Mucosa of stomach (tissue), 1 donor: ENCODE data around the gene VIP.

Experiments
- H3K27me3 ChIP-seq: one replicate; pipeline ENCODE4 v1.7.0; 2013; ENCODE audit warnings: mild to moderate bottlenecking, low read length; ENCODE audit not compliant: control insufficient read depth, insufficient read depth
- H3K36me3 ChIP-seq: one replicate; pipeline ENCODE4 v1.7.0; 2013; ENCODE audit warnings: low read length; ENCODE audit not compliant: control insufficient read depth, insufficient read depth
- H3K4me1 ChIP-seq: one replicate; pipeline ENCODE4 v1.7.0; 2013; ENCODE audit warnings: mild to moderate bottlenecking, low read length; ENCODE audit not compliant: control insufficient read depth, insufficient read depth
- H3K4me3 ChIP-seq: one replicate; pipeline ENCODE4 v1.7.0; 2013; ENCODE audit warnings: low read length
- H3K9ac ChIP-seq: one replicate; pipeline ENCODE4 v1.7.0; 2013; ENCODE audit warnings: mild to moderate bottlenecking, low read length, moderate library complexity
- H3K9me3 ChIP-seq: one replicate; pipeline ENCODE4 v1.7.0; 2013; ENCODE audit warnings: mild to moderate bottlenecking, low read length, moderate library complexity; ENCODE audit not compliant: control insufficient read depth
- donor health status: Pancreatic carcinoma.

The VIP gene

DNA sequence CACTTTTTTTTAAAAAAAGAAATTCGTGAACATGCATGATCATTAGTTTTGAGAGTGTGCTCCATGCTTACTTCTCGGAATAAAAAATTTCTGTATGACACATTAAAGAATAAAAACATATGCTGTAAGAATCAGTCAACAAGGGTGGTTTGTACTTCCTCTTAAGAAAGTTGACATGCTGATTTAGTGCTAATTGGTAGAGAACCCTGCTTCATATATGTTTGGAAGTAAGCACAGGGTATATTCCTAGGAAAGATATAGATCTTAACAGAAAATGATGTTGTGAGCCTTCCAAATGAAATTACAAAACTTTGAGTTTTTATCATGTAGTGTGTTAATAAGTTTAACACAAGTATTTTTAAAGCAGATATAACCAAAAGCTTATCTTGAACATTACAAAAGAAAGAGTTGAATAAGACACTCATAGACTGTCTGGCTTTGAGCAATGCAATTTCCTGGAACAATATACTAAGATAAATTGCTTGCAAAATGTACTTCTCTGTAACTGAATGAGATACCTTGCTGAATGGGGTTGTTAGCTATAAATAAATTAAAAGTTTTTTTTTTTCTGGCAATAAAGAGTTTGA is 13.8 kb upstream of the VIP start:
- Histone ChIP-seq H3K9ac (no peak overlapping the region), H3K36me3 (no peaks in the 10 kb centered on the region), H3K9me3 (no peaks in the 10 kb centered on the region), H3K4me1 (no peaks in the 10 kb centered on the region), H3K4me3 (no peak overlapping the region), H3K27me3 (no peaks in the 10 kb centered on the region)

DNA sequence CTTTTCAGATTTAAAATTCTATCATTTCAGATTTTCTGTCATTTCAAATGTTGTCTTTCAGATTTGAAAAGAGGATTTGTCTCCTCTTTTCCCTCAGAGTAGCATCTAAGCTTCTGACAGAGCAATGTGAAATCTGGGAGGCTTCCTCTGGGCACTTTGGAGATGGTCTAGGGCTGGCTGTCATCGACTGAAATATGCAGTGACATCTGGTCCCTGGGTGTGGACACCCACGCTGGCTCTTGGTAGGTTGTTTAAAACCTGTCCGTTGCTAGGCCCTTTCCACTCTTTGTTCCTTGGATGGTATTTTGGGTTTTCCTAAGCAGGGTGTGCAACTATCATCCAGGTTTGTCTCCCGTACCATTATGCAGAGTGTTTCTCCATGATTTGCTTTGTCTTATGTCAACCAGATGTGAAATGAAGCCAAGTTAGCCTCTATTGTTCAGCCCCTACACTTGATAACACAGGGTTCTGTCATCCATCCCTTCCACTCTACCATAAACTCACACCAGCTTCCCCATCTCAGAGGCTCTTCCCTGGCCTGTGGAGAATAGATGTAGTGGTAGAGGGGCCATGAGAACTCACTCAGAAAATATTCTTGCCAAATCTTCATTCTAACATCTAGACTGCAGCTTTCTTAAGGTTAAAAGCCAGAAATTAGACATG is 5.0 kb upstream of the VIP start:
- no peaks in the 10 kb centered on the region for H3K4me1 ChIP-seq
- no peaks in the 10 kb centered on the region for H3K9me3 ChIP-seq
- H3K36me3 ChIP-seq = no peaks in the 10 kb centered on the region
- no peak overlapping the region for H3K9ac ChIP-seq
- H3K27me3 ChIP-seq = no peaks in the 10 kb centered on the region
- H3K4me3 ChIP-seq = no peak overlapping the region

- H3K36me3 ChIP-seq = no peaks in the 10 kb centered on the region
- no peak overlapping the region for H3K4me3 ChIP-seq
- no peaks in the 10 kb centered on the region for H3K9me3 ChIP-seq
- H3K9ac ChIP-seq = no peak overlapping the region
- no peaks in the 10 kb centered on the region for H3K4me1 ChIP-seq
- H3K27me3 ChIP-seq = no peaks in the 10 kb centered on the region
These were observed 4.4 kb upstream of the VIP start for GRCh38 chr6:152746172-152746553.

GRCh38 chr6:152748843-152749242 is 1.8 kb upstream of the VIP start:
- no peaks in the 10 kb centered on the region for H3K27me3 ChIP-seq
- H3K36me3 ChIP-seq = no peaks in the 10 kb centered on the region
- H3K4me3 ChIP-seq = no peak overlapping the region
- H3K9ac ChIP-seq = no peak overlapping the region
- no peaks in the 10 kb centered on the region for H3K4me1 ChIP-seq
- H3K9me3 ChIP-seq = no peaks in the 10 kb centered on the region

DNA sequence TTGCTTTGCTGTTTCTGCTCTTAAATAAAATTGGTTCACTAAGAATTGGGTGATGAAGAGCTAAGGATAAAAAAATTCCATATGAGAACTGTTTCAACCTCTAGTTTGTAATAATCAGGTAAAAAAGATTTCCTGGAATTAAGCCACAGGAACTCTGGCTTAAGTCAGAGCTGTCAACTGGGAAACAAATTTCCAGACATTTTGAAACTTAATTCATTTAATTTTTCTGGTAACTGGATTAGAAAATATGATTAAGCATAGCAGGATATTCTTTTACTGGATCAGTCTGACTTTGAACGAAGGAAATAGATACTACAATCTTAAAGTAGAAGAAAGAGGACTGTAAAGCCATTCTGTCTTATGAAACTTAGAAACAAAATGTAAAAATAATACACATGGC is 1.3 kb upstream of the VIP start:
- Histone ChIP-seq H3K36me3 (no peaks in the 10 kb centered on the region), H3K9me3 (no peaks in the 10 kb centered on the region), H3K4me1 (no peaks in the 10 kb centered on the region), H3K9ac (no peak overlapping the region), H3K4me3 (no peak overlapping the region), H3K27me3 (no peaks in the 10 kb centered on the region)

- Histone ChIP-seq H3K4me3 (no peak overlapping the region), H3K4me1 (no peaks in the 10 kb centered on the region), H3K9me3 (no peaks in the 10 kb centered on the region), H3K36me3 (no peaks in the 10 kb centered on the region), H3K27me3 (no peaks in the 10 kb centered on the region), H3K9ac (no peak overlapping the region)
These were observed 14.7 kb downstream of the VIP start for GRCh38 chr6:152765331-152765730.

DNA sequence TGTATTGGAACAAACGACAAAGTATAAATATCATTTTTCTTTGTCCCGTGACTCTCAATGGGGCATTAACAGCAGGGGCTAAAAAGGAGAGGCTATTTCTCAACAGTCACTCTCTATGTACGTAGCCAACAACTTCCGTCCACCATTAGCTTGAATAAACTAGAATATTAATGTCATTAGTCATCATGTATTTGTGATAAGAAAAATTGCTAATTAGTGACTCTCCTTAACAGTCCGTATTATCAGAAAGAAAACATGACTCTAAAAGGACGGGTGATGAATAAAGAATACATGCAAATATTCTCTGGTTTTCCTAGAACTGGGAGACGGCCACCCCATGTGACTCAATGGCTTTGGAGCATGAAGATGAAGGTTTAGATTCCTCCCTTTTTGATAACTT is 18.6 kb downstream of the VIP start:
- H3K4me1 ChIP-seq = no peaks in the 10 kb centered on the region
- no peaks in the 10 kb centered on the region for H3K36me3 ChIP-seq
- H3K9ac ChIP-seq = no peak overlapping the region
- H3K9me3 ChIP-seq = no peaks in the 10 kb centered on the region
- H3K4me3 ChIP-seq = no peak overlapping the region
- H3K27me3 ChIP-seq = no peaks in the 10 kb centered on the region

- H3K9me3 ChIP-seq = no peaks in the 10 kb centered on the region
- no peaks in the 10 kb centered on the region for H3K36me3 ChIP-seq
- H3K27me3 ChIP-seq = no peaks in the 10 kb centered on the region
- H3K9ac ChIP-seq = no peak overlapping the region
- no peaks in the 10 kb centered on the region for H3K4me1 ChIP-seq
- no peak overlapping the region for H3K4me3 ChIP-seq
These were observed 19.4 kb downstream of the VIP start for GRCh38 chr6:152769993-152770392.

- H3K4me3 ChIP-seq = no peak overlapping the region
- H3K4me1 ChIP-seq = no peaks in the 10 kb centered on the region
- H3K9me3 ChIP-seq = no peaks in the 10 kb centered on the region
These were observed 20.6 kb downstream of the VIP start for GRCh38 chr6:152771061-152771687.

DNA sequence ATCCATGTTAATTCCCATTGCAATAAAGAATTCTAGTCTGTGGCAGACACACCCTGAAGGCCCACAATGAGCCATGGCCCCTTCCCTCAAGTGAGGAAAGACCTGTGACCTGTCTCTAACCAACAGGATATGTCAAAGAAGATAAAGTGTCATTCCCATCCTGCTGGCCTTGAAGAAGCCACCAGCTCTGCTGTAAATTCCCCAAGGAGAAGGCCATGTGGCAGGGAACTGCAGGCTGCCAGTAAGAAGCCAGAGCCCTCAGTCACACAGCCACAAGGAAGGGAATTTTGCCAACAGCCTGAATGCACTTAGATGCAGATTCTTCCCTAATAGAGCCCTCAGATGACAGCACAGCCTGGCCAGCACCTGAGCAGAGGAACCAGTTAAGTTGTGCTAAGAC is 24.8 kb downstream of the VIP start:
- Histone ChIP-seq H3K4me3 (no peak overlapping the region), H3K9ac (no peak overlapping the region), H3K27me3 (no peaks in the 10 kb centered on the region), H3K4me1 (no peaks in the 10 kb centered on the region), H3K36me3 (no peaks in the 10 kb centered on the region), H3K9me3 (no peaks in the 10 kb centered on the region)

More at GRCh38 chr6:152771061-152771687, 20.6 kb downstream of the VIP start:
- H3K27me3 ChIP-seq = no peaks in the 10 kb centered on the region
- no peaks in the 10 kb centered on the region for H3K36me3 ChIP-seq
- no peak overlapping the region for H3K9ac ChIP-seq

- Histone ChIP-seq H3K9me3 (no peaks in the 10 kb centered on the region), H3K4me1 (no peaks in the 10 kb centered on the region), H3K27me3 (no peaks in the 10 kb centered on the region), H3K4me3 (no peak overlapping the region), H3K36me3 (no peaks in the 10 kb centered on the region), H3K9ac (no peak overlapping the region)
These were observed 26.2 kb downstream of the VIP start for GRCh38 chr6:152776833-152777232.

GRCh38 chr6:152783217-152783878 is 32.8 kb downstream of the VIP start:
- no peaks in the 10 kb centered on the region for H3K27me3 ChIP-seq
- H3K9ac ChIP-seq = no peak overlapping the region
- no peak overlapping the region for H3K4me3 ChIP-seq
- H3K9me3 ChIP-seq = no peaks in the 10 kb centered on the region
- no peaks in the 10 kb centered on the region for H3K4me1 ChIP-seq
- no peaks in the 10 kb centered on the region for H3K36me3 ChIP-seq
